GM12873 (cell line): Measurements from ENCODE around the gene PRM3.

Source experiments
- CTCF ChIP-seq: IDR thresholded peaks from 2 replicates; pipeline ENCODE4 v1.5.1; 2012; ENCODE audit warnings: low read depth, mild to moderate bottlenecking, moderate library complexity, low read length, control low read depth; ENCODE audit not compliant: insufficient read depth; ENCODE audit errors: missing control alignments

The PRM3 gene

DNA sequence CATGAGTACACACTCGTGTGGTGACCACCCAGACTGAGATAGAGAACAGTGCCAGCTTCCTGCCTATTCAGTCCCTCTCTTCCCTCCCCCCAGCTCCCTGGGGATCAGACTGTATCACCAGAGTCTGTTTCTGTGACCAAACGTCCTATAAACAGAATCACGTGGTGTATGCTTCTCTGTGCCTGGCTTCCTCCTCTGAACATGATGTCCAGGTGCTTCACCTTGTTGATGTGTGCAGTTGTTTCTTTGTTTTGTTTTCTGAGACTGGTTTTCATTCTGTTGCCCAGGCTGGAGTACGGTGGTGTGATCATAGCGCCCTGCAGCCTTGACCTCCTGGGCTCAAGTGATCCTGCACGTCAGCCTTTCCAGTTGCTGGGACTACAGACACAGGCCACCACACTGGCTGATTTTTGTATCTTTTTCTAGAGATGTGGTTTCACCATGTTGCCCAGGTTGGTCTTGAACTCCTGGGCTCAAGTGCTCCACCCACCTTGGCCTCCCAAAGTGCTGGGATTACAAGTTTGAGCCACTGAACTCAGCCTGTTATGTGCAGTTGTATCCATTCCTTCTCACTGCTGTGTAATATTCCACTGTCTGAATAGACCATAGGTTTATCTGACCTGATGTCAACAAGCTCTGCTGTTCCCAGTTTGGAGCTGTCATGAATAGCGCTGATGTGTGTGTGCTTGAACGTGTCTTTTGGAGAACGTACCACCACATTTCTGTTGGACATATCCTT is 36.6 kb upstream of the PRM3 start:
- TF ChIP-seq CTCF: no peak

DNA sequence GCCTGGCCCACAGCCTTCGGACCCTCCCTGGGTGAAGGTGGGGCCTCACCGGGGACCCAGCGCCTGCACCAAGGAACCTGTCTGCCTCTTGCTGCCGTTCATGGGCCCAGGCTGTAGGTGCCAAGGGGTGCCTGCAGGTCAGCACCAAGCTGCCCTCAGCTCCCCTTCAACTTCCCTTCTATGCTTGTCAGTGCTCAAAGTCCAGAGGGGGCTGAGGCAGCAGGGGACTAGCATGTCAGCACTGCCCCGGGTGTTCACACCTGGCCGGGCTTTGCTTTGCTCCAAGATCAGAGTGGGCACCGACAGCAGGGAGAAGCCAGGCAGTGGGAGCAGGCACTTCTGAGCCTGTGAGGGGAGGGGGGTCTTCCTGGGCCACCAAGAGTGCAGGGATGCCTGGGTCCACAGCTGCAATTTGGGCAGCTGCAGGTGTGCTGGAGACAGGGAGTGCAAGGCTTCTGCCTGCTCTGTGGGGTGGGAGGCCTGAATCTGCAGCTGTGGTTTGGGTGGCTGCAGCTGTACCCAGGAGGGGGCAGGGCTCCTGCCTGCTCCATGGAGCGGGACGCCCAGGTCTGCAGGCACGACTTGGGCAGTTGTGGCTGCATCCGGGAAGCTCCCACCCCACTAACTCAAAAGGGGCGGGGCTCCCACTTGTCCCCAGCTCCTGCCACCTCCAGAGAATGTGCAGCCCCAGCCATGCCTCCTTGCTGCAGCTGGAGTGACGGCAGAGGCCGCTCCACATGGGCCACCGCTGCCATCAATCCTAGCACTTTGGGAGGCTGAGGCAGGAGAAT is 35.3 kb upstream of the PRM3 start:
- TF ChIP-seq CTCF: no peak

DNA sequence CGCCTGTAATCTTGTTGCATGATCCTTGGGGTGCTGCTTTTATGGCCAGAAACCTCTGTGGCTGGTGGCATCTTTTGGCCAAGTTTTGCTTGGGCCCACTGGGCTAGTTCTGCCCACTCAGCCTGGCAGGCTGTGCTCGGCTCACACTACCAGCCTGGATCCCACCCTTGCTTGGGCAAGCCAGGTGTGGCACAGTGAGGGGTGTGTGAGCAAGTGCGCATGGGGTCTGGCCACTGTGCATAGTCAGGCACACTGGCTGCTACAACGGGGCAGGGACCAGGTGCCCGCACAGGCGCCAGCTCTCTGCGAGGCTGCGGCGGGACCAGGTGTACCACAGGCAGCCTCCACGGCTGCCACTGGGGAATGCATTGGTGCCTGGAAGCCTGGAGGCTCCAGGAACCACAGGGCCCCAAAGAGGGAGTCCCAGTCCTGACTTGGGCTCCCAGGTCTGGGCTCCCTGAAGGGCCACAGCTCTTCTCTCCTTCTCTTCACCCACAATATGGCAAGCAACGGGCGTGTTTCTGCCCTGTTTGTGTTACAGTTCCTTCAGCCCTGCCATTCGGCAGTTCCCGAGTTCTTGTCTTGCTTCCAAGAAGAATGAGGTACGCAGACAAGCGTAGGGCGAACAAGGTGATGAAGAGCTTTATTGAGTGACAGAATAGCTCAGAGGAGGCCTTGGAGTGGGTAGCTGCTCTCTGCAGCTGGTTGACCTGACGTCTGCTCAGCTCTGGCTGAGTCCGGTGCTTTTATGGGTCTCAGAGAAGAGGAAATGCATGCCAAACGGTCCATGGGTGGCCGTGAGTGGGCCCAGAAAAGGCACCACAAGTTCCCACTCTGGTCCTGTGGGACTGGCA is 34.4 kb upstream of the PRM3 start:
- TF ChIP-seq CTCF: no peak

GRCh38 chr16:11306997-11307638 is 33.7 kb upstream of the PRM3 start:
- TF ChIP-seq CTCF: no peak

- TF ChIP-seq CTCF: no peak
Measured at GRCh38 chr16:11306381-11306780, 33.0 kb upstream of the PRM3 start.

- TF ChIP-seq CTCF: no peak
Measured at GRCh38 chr16:11303405-11304138, 30.1 kb upstream of the PRM3 start.
